ENCODE data around the gene REC8. TPM values are rescaled to one million over a fixed set of nuclear protein-coding genes. Genes with fewer than 3 reads are reported as not detected.

The REC8 gene
- polyA plus RNA-seq, 1 donor (not counting 4 experiments of a cell fraction or from before 2014, with no cell fraction given): 6.3 TPM

DNA sequence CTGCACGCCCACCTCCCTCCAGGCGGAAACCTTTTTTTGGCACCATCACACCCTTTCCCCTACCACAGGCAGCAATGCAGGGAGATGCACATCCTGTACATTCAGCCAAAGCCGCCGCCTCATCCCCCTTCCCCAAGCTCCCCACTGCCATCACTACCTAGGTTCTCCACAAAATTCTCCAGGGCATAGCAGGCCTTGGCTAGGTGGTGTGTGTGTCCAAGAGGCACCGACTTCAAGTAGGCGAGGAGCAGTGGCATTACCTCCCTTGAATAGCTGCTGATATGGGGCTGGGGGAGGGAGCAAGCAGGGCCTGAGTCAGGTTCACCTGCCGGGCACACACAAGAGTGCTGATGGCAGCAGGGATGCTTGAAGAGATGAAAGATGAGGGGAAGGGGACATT lies 13.1 kb downstream of the REC8 start:
- DNase-seq (ENCODE audit: low read depth, low spot score) (no peak), FAIRE-seq (no peak)
- Histone ChIP-seq H3K4me1 (ENCODE audit: control insufficient read depth, extremely low read depth, insufficient read depth, low read length) (peaks cover 15% of the 10 kb centered on the region), H2AFZ (ENCODE audit: control insufficient read depth, low read length) (no peak overlapping the region), H3K36me3 (ENCODE audit: control insufficient read depth in 2 of 2, extremely low read depth in 1 of 2, insufficient read depth in 2 of 2, low read length in 2 of 2) (peaks cover 47 to 51% of the 10 kb centered on the region in 2 experiments), H3K4me3 (ENCODE audit: control insufficient read depth in 2 of 3, extremely low read depth in 1 of 3, insufficient read depth in 2 of 3, low read depth in 1 of 3, low read length in 3 of 3) (no peak overlapping the region), H3K9me1 (ENCODE audit: control insufficient read depth, extremely low read depth, insufficient read depth, low read length) (no peaks in the 10 kb centered on the region), H3K79me2 (ENCODE audit: control insufficient read depth, insufficient read depth, low read length) (peaks cover 12% of the 10 kb centered on the region), H3K9me3 (ENCODE audit: control insufficient read depth, low read depth, low read length) (no peaks in the 10 kb centered on the region), H3K27me3 (ENCODE audit: control insufficient read depth, extremely low read depth, insufficient read depth, low read length) (no peaks in the 10 kb centered on the region), H4K20me1 (ENCODE audit: control insufficient read depth, extremely low read depth, insufficient read depth, low read length) (peaks cover 6% of the 10 kb centered on the region), H3K9ac (ENCODE audit: control insufficient read depth, extremely low read depth, insufficient read depth, low read length) (no peak overlapping the region), H3K4me2 (ENCODE audit: control insufficient read depth, extremely low read depth, insufficient read depth, low read depth, low read length) (no peak overlapping the region), H3K27ac (ENCODE audit: control insufficient read depth, insufficient read depth, low read length) (no peak overlapping the region)
- no peak for TF ChIP-seq EZH2 (IDR thresholded peaks at IDR 0.05; ENCODE audit: low read length)
- TF ChIP-seq, protein P1, sequence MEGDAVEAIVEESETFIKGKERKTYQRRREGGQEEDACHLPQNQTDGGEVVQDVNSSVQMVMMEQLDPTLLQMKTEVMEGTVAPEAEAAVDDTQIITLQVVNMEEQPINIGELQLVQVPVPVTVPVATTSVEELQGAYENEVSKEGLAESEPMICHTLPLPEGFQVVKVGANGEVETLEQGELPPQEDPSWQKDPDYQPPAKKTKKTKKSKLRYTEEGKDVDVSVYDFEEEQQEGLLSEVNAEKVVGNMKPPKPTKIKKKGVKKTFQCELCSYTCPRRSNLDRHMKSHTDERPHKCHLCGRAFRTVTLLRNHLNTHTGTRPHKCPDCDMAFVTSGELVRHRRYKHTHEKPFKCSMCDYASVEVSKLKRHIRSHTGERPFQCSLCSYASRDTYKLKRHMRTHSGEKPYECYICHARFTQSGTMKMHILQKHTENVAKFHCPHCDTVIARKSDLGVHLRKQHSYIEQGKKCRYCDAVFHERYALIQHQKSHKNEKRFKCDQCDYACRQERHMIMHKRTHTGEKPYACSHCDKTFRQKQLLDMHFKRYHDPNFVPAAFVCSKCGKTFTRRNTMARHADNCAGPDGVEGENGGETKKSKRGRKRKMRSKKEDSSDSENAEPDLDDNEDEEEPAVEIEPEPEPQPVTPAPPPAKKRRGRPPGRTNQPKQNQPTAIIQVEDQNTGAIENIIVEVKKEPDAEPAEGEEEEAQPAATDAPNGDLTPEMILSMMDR (optimal IDR thresholded peaks at IDR 0.05 in 1 of 3, IDR thresholded peaks at IDR 0.05 in 1 of 3, conservative IDR thresholded peaks at IDR 0.05 in 1 of 3; ENCODE audit: extremely low read depth in 1 of 3, insufficient read depth in 2 of 3, low read length in 3 of 3): no peak
- dilution Hi-C loops (cut with MboI; ENCODE audit: extremely low pct_ligation_motif_present, low sequenced_read_pairs): no loop called here

DNA sequence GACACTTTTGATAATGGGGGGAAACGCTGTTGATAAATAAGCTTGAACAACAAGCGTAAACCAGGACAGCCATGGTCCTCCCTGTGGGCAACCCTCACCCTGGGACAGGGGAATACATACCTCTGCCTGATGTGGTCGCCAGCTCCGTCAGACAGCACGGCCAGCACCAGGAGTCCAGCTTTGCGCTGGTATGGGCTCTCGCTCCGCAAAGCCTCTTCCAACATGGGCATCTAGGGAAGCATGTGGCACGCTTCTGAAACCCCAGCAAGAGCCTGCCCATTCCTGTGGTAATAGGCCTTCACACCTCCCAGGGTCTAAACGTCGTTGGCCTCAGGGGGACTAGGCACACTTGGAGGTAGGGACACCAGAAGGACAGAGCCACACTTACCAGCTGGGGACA lies 13.9 kb downstream of the REC8 start:
- dilution Hi-C loops (cut with MboI; ENCODE audit: extremely low pct_ligation_motif_present, low sequenced_read_pairs): no loop called here
- H3K27ac ChIP-seq (ENCODE audit: control insufficient read depth, insufficient read depth, low read length): no peak overlapping the region

More for the DNA sequence above, 13.9 kb downstream of the REC8 start:
- Histone ChIP-seq H3K79me2 (ENCODE audit: control insufficient read depth, insufficient read depth, low read length) (peaks cover 15% of the 10 kb centered on the region), H3K27me3 (ENCODE audit: control insufficient read depth, extremely low read depth, insufficient read depth, low read length) (no peaks in the 10 kb centered on the region), H3K4me2 (ENCODE audit: control insufficient read depth, extremely low read depth, insufficient read depth, low read depth, low read length) (no peak overlapping the region), H4K20me1 (ENCODE audit: control insufficient read depth, extremely low read depth, insufficient read depth, low read length) (peaks cover 4% of the 10 kb centered on the region), H3K9me1 (ENCODE audit: control insufficient read depth, extremely low read depth, insufficient read depth, low read length) (no peaks in the 10 kb centered on the region), H3K9me3 (ENCODE audit: control insufficient read depth, low read depth, low read length) (no peaks in the 10 kb centered on the region), H2AFZ (ENCODE audit: control insufficient read depth, low read length) (no peak overlapping the region), H3K4me1 (ENCODE audit: control insufficient read depth, extremely low read depth, insufficient read depth, low read length) (peaks cover 15% of the 10 kb centered on the region), H3K4me3 (ENCODE audit: control insufficient read depth in 2 of 3, extremely low read depth in 1 of 3, insufficient read depth in 2 of 3, low read depth in 1 of 3, low read length in 3 of 3) (no peak overlapping the region), H3K9ac (ENCODE audit: control insufficient read depth, extremely low read depth, insufficient read depth, low read length) (no peak overlapping the region), H3K36me3 (ENCODE audit: control insufficient read depth in 2 of 2, extremely low read depth in 1 of 2, insufficient read depth in 2 of 2, low read length in 2 of 2) (peaks cover 45 to 49% of the 10 kb centered on the region in 2 experiments)
- no peak for TF ChIP-seq EZH2 (IDR thresholded peaks at IDR 0.05; ENCODE audit: low read length)
- TF ChIP-seq, protein P1 (optimal IDR thresholded peaks at IDR 0.05 in 1 of 3, IDR thresholded peaks at IDR 0.05 in 1 of 3, conservative IDR thresholded peaks at IDR 0.05 in 1 of 3; ENCODE audit: extremely low read depth in 1 of 3, insufficient read depth in 2 of 3, low read length in 3 of 3): no peak
- DNase-seq (ENCODE audit: low read depth, low spot score): no peak
- no peak for FAIRE-seq

All from keratinocyte (primary cell).